ENCODE results near the gene CIROP. TPM values are rescaled to one million over a fixed set of nuclear protein-coding genes. Genes with fewer than 3 reads are reported as not detected.
"Not testable (repeated sequence)": the region's sequence is repeated elsewhere in the genome, so short reads cannot be mapped to it uniquely, and the experiment has no call there.

CIROP gene
- total RNA-seq, 1 experiment from 2014 or later, result not detected

DNA sequence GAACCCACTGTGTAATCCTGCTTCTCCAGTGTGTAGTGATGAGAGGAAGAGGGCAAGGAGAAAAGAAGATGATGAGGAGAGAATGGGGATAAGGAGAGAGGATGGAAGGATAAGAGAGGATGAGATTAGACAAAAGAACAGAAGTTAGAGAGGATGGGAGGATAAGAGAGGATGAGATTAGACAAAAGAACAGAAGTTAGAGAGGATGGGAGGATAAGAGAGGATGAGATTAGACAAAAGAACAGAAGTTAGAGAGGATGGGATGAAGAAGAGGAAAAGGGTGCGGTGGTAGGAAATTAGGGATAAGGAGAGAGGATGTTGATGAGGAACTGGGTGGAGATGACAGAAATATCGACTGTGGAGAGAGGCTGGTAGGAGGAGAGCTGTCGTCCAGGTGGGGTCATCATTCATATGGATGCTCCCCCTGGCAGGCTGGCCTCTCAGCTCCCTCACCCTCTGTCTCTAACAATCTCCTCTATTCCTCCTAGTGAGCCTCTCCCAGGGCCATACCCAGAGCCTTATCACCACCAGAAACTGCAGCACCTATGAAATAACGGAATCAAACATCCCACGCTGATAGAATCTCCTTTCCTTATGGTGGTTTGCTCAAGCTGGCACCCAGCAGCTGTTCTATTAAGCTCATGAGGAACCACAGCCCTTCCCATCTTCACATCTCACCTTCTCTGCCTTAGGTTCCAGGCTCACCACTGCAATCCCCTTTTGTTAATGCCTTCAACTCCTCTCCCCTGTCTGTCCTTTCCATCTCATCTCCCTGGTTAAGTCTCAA is 6.0 kb upstream of the CIROP start:
- POLR2A ChIA-PET (ENCODE audit: unreplicated experiment), result interaction anchor here (0.6 kb wide), 1 partner anchor 15 kb away, joined by 3 read pairs; the partner anchor contains the start of gene C14orf119
- Histone ChIP-seq H3K27me3 (ENCODE audit: insufficient read depth, low read depth) (no peaks in the 10 kb centered on the region), H3K9me2 (ENCODE audit: insufficient read depth) (no peaks in the 10 kb centered on the region), H3K4me2 (no peak overlapping the region), H3K79me2 (ENCODE audit: low read depth) (no peaks in the 10 kb centered on the region), H3K9me3 (ENCODE audit: insufficient read depth, low read depth) (no peaks in the 10 kb centered on the region), H3K4me3 (no peak overlapping the region), H3K4me1 (replicated peaks; ENCODE audit: insufficient read depth) (peaks cover 35% of the 10 kb centered on the region), H4K20me1 (ENCODE audit: insufficient read depth) (no peaks in the 10 kb centered on the region), H3K36me3 (ENCODE audit: low read depth) (no peaks in the 10 kb centered on the region), H3K27ac (no peak overlapping the region), H3F3A (ENCODE audit: insufficient read depth, low read depth) (peaks cover 13% of the 10 kb centered on the region; the same call in 1 of the 2 replicates), H2AFZ (no peak overlapping the region)
- no peak for DNase-seq
- TF ChIP-seq, protein P1, sequence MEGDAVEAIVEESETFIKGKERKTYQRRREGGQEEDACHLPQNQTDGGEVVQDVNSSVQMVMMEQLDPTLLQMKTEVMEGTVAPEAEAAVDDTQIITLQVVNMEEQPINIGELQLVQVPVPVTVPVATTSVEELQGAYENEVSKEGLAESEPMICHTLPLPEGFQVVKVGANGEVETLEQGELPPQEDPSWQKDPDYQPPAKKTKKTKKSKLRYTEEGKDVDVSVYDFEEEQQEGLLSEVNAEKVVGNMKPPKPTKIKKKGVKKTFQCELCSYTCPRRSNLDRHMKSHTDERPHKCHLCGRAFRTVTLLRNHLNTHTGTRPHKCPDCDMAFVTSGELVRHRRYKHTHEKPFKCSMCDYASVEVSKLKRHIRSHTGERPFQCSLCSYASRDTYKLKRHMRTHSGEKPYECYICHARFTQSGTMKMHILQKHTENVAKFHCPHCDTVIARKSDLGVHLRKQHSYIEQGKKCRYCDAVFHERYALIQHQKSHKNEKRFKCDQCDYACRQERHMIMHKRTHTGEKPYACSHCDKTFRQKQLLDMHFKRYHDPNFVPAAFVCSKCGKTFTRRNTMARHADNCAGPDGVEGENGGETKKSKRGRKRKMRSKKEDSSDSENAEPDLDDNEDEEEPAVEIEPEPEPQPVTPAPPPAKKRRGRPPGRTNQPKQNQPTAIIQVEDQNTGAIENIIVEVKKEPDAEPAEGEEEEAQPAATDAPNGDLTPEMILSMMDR (conservative IDR thresholded peaks at IDR 0.05), result no peak
- no peak for TF ChIP-seq EZH2 (IDR thresholded peaks at IDR 0.05; ENCODE audit: low read depth)
- intact Hi-C loops (cut with micrococcal nuclease; ENCODE audit: unreplicated experiment), result no loop called here
- no TSS peak for BruUV-seq (replicated peaks)
- CTCF ChIA-PET, result interaction anchor here (0.6 to 1.4 kb wide), 2 partner anchors 116 to 124 kb away, joined by 3 to 5 read pairs; no protein-coding TSS in a partner anchor

DNA sequence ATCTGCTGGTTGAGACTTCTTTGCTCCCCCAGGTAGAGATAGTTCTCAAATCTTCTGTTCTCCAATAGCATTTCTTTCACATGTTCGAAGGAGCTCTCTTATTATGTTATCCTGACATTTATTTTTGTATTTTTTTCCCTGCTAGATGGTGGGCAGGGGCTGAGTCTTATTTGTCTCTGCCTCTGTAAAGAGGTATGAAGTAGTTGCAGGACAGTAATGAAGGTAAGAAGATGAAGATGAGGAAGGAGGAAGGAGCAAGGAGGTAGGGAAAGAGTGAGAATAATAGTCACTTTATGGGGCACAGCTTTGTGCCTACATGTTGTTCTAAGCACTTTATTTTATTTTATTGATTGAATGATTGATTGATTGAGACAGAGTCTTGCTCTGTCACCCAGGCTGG is 5.0 kb upstream of the CIROP start:
- H3K4me3 ChIP-seq, result no peak overlapping the region
- no peaks in the 10 kb centered on the region for H3K27me3 ChIP-seq (ENCODE audit: insufficient read depth, low read depth)
- no TSS peak for BruUV-seq (replicated peaks)
- intact Hi-C loops (cut with micrococcal nuclease; ENCODE audit: unreplicated experiment), result loop anchor here (2.0 kb wide), 2 partner anchors 41 to 123 kb away; no protein-coding TSS in a partner anchor
- H2AFZ ChIP-seq, result no peak overlapping the region
- TF ChIP-seq EZH2 (IDR thresholded peaks at IDR 0.05; ENCODE audit: low read depth), result no peak
- TF ChIP-seq, protein P1 (conservative IDR thresholded peaks at IDR 0.05), result no peak
- CTCF ChIA-PET, result interaction anchor here (1.4 kb wide), 1 partner anchor 123 kb away, joined by 5 read pairs; no protein-coding TSS in a partner anchor
- H3K79me2 ChIP-seq (ENCODE audit: low read depth), result no peaks in the 10 kb centered on the region
- no peaks in the 10 kb centered on the region for H3K9me2 ChIP-seq (ENCODE audit: insufficient read depth)
- H3F3A ChIP-seq (ENCODE audit: insufficient read depth, low read depth), result peaks cover 5% of the 10 kb centered on the region; the same call in 1 of the 2 replicates
- no peaks in the 10 kb centered on the region for H4K20me1 ChIP-seq (ENCODE audit: insufficient read depth)
- peaks cover 25% of the 10 kb centered on the region for H3K4me1 ChIP-seq (replicated peaks; ENCODE audit: insufficient read depth)
- POLR2A ChIA-PET (ENCODE audit: unreplicated experiment), result interaction anchor here (0.7 kb wide), 1 partner anchor 41 kb away, joined by 31 read pairs; no protein-coding TSS in a partner anchor
- H3K27ac ChIP-seq, result no peak overlapping the region
- no peak overlapping the region for H3K4me2 ChIP-seq
- no peak for DNase-seq
- H3K36me3 ChIP-seq (ENCODE audit: low read depth), result no peaks in the 10 kb centered on the region
- no peaks in the 10 kb centered on the region for H3K9me3 ChIP-seq (ENCODE audit: insufficient read depth, low read depth)

DNA sequence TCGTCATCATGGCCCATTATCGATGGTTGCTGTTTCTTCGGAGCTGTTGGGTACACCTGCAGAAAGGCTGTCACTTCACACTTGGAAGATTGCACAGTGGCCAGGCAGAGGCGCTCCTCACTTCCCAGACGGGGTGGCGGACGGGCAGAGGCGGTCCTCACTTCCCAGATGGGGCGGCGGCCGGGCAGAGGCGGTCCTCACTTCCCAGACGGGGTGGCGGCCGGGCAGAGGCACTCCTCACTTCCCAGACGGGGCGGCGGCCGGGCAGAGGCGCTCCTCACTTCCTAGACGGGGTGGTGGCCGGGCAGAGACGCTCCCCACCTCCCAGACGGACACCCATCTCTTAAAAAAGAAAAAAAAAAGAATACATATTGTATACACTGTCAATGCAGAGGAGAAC is 3.4 kb upstream of the CIROP start:
- intact Hi-C loops (cut with micrococcal nuclease; ENCODE audit: unreplicated experiment), result loop anchor here (2.0 kb wide), 2 partner anchors 39 to 121 kb away; no protein-coding TSS in a partner anchor
- BruUV-seq (replicated peaks); POLR2A ChIA-PET (ENCODE audit: unreplicated experiment); H3K9me2 ChIP-seq (ENCODE audit: insufficient read depth); H3K4me2 ChIP-seq; H3K36me3 ChIP-seq (ENCODE audit: low read depth); H2AFZ ChIP-seq; H3F3A ChIP-seq (ENCODE audit: insufficient read depth, low read depth); H3K9me3 ChIP-seq (ENCODE audit: insufficient read depth, low read depth); H3K4me3 ChIP-seq; H3K27me3 ChIP-seq (ENCODE audit: insufficient read depth, low read depth); H3K4me1 ChIP-seq (replicated peaks; ENCODE audit: insufficient read depth); DNase-seq; H3K79me2 ChIP-seq (ENCODE audit: low read depth); H4K20me1 ChIP-seq (ENCODE audit: insufficient read depth); H3K27ac ChIP-seq: not testable (repeated sequence)
- CTCF ChIA-PET, result interaction anchor here (1.0 to 1.1 kb wide), 2 partner anchors 39 to 122 kb away, joined by 3 to 8 read pairs; no protein-coding TSS in a partner anchor

DNA sequence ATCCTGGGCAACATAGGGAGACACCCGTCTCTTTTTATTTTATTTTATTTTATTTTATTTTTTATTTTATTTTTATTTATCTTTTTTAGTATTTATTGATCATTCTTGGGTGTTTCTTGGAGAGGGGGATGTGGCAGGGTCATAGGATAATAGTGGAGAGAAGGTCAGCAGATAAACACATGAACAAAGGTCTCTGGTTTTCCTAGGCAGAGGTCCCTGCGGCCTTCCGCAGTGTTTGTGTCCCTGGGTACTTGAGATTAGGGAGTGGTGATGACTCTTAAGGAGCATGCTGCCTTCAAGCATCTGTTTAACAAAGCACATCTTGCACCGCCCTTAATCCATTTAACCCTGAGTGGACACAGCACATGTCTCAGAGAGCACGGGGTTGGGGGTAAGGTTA is 2.8 kb upstream of the CIROP start:
- intact Hi-C loops (cut with micrococcal nuclease; ENCODE audit: unreplicated experiment), result loop anchor here (2.0 kb wide), 2 partner anchors 39 to 121 kb away; no protein-coding TSS in a partner anchor
- H3K79me2 ChIP-seq (ENCODE audit: low read depth); H3K27ac ChIP-seq; H2AFZ ChIP-seq; H3K4me3 ChIP-seq; BruUV-seq (replicated peaks); POLR2A ChIA-PET (ENCODE audit: unreplicated experiment); DNase-seq; CTCF ChIA-PET; H4K20me1 ChIP-seq (ENCODE audit: insufficient read depth); H3K9me3 ChIP-seq (ENCODE audit: insufficient read depth, low read depth); H3K27me3 ChIP-seq (ENCODE audit: insufficient read depth, low read depth); H3K9me2 ChIP-seq (ENCODE audit: insufficient read depth); H3K4me2 ChIP-seq; H3K36me3 ChIP-seq (ENCODE audit: low read depth); H3F3A ChIP-seq (ENCODE audit: insufficient read depth, low read depth); H3K4me1 ChIP-seq (replicated peaks; ENCODE audit: insufficient read depth): not testable (repeated sequence)
